GM19452 (cell line): ENCODE data around the gene PARP1.
"Not testable (repeated sequence)": the region's sequence is repeated elsewhere in the genome, so short reads cannot be mapped to it uniquely, and the experiment has no call there.

Experiments
- ATAC-seq: cut with Tn5 transposase; IDR thresholded peaks from one replicate; pipeline ENCODE4 v1.9.1; 2021; ENCODE audit not compliant: unreplicated experiment

PARP1 gene

DNA sequence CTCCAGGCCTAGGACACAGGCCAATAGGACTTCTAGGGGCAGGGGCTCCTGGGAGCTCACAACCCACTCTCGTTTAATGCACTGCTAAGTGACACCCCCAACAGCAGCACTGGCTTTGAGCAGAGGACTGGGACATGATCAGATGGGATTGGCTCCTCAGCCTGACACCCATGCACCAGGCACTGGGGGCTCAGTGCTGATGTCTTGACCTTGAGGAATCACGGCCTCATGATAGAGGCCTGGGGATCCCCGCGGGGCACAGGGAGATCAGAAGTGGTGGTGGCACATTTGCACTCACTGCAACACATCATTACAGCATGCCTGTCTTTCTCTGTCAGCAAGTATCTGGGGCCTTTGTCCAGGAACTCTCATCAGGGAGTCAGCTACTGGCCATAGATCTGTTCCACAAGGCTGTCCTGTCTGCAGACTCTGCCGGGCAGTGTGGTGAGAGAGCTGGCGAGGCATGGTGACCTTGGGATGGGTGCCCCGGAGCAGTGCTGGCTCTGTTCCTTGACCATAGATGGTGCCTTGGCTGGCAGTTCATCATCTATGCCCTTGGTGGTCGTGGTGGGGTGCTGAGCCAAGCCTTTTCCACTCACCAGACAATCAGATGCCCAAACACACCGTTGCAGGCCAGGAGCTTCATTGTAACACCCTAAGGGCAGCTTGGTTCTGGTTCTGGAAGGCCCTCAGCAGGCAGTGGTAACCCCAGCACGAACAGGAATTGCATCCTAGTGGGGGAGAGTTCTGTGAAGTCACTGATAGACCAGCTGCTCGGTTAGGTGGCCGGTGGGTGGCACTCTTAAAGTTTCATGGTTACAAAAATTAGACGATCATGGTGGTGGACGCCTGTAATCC, 22.2 kb upstream of the PARP1 start:
- ATAC-seq, result no peak

DNA sequence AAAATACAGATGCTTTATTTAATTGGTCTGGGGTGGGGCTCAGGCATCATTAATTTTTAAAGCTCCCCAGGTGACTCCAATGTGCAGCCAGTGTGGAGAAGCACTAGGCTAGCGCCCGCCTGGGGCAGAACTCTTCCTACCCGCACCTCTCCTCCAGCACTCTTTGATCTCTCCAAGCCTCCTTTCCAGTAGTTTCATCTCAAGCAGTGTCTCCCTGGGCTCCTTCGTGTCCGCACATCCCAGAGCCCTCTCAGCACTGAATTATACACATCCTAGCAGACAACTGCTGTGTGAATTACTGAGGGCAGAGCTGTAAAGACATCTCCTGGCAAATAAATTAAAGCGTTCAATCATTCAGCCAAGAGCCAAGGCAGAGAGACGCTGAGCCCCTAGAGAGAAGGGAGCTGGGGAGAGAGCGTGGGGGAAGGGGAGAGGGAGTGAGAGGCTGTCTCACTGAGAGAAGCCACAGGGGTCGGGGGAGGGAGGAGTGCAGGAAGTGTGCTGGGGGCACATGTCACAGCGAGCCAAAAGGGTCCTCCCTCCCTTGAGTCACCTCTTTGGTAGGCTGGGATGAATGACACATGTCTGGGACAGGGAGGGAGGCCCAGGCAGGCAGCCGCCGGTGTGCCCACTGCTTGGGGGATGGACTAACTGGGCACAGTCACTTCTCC, 21.0 kb upstream of the PARP1 start:
- ATAC-seq, result no peak

DNA sequence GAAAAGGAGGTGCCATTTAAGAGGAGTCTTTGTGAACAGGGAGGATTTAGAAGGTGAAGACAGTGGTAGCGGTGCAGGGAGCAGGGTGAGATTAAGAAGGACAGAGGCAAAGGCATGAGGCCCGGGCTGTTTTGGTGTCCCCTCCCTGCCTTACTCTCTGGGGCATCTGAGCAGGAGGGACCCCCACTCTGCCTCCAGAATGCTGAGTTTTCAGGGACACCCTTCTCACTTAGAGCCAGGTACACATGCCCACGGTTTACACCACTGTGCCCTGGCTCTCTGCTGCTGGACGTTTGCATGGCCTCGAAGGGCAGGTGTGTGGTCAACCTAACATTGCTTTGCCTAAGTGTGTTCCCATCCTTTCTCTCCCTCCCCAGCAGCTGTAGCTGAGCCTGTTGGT, 20.5 kb upstream of the PARP1 start:
- ATAC-seq, result no peak

- no peak for ATAC-seq
Observed at GRCh38 chr1:226427131-226427530, 19.2 kb upstream of the PARP1 start.

GRCh38 chr1:226426395-226426794, 18.5 kb upstream of the PARP1 start:
- ATAC-seq, result not testable (repeated sequence)

DNA sequence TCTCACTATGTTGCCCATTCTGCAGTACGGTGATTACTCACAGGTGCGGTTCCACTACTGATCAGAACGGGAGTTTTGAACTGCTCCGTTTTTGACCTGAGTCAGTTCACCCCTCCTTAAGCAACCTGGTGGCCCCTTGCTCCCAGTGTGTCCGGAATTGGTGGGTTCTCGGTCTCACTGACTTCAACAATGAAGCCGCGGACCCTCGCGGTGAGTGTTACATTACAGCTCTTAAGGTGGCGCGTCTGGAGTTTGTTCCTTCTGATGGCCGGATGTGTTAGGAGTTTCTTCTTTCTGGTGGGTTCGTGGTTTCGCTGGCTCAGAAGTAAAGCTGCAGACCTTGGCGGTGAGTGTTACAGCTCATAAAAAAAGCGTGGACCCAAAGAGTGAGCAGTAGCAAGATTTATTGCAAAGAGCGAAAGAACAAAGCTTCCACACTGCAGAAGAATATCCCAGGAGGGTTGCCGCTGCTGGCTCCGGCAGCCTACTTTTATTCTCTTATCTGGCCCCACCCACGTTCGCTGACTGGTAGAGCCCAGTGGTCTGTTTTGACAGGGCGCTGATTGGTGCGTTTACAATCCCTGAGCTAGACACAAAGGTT, 17.6 kb upstream of the PARP1 start:
- no peak for ATAC-seq

DNA sequence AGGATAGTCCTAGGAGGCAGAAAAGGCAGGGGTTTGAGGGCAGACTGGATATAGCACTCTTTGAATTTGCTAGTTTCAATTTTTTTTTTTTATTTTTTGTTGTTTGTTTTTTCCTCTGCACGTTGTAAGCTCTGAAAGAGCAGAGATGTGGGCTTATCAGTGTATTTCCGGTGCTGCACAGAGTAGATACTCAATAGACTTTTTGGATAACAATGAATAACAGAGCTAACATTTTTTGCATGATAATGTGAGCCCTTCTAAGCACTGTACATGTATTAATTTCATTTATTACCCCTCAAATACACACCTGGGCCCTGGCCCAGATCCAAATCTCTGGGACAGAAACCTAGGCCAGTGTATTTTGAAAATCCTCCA, 17.1 kb upstream of the PARP1 start:
- no peak for ATAC-seq

DNA sequence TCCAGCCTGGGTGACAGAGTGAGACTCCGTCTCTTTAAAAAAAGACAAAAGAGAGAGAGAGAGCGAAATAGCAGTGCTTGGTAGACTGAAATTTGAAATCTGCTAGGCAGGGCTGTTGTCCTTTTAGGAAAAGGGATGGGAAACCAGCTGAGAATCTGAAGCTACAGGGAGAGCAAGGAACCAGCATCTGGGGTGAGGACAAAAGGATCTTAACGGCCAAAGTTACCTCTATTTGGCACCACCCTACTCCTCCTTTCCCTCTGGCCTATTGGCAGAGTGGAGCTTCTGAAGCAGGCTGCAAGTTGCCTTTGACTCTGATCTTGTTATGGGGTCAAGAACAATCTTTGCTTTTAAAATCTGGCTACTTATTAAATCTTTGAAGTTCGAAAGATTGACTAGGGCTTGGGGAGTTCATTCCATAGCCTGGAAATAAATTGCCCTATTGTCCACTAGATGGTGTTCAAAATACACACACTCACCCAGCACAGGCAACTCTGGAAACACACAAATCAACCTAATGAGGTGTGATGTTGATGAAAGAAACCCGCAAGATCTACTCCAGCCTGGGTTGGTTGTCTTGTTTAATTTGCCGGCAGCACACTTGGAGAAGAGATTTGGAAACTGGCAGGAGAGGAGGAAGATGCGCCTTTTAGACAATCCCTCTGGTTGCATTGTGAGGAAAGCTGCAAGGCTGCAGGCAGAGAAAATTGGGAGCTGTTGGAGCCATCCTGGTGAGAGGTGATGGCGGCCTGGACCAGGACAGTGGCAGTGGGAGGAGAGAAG, 16.5 kb upstream of the PARP1 start:
- ATAC-seq, result no peak

DNA sequence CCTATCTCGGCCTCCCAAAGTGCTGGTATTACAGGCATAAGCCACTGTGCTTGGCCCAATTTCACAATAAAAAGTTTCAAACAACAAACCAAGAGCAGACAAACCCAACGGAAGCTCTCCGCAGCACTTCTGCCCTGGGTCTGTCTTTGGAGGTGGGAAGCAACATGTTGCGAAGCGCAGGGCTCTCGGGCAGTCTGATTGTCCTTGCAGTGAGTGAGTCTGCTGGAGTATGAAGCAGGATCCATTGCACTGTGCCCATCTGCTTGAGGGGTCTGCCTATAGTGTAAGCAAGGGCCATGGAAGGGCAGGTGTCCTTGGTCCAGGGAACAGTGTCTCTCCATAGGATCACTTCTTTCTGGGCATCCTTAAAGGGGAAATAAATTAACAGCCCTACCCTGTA, 14.6 kb upstream of the PARP1 start:
- ATAC-seq, result no peak

DNA sequence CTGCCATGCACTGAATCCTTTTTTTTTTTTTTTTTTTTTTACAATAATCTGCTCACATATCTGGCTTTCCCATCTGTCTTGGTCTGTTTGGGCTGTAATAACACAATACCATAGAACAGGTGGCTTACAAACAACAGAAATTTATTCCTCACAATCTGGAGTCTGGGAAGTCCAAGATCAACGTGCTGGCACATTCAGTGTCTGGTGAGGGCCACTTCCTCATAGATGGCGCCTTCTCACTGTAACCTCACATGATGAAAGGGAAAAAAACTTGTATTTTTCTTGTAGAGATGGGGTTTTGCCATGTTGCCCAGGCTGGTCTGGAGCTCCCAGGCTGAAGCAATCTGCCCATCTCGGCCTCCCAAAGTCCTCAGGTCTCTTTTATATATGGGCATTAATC, 13.0 kb upstream of the PARP1 start:
- ATAC-seq, result no peak

GRCh38 chr1:226420328-226420727, 12.4 kb upstream of the PARP1 start:
- no peak for ATAC-seq

DNA sequence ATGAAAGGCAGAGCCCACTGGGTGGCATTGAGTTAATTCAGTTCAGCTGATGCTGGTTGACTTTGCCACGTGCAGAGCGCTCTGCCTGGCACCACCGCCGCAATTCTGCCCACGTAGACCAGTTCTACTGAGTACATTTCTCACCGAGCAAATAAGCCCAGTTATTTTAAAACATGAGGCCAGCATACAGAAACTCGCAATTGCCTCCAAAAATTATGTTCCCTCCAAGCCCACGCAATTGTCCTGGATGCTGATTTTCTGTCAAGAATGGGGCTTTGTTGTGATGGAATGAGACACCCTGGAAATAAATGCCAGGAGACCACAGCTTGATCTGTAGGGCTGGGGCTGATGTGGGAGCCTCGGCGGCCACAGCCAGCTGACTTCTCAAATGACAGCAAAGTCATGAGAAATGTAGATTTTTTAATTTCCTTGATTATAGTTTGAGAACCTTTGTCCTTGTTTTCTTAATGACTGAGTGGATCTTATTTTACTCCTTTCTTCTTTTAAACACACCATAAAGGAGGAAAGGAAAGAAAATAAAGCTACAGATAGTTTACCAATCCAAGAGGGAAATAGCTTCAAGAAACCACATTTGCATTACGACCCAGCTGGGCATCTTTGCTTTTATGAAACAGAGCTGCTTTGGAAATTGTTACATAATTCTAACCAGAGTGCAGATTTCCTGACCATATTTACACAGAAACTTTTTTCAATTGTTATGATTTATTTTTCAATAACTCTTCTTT, 11.6 kb upstream of the PARP1 start:
- ATAC-seq, result no peak

- no peak for ATAC-seq
Observed at GRCh38 chr1:226417830-226418546, 10.1 kb upstream of the PARP1 start.

DNA sequence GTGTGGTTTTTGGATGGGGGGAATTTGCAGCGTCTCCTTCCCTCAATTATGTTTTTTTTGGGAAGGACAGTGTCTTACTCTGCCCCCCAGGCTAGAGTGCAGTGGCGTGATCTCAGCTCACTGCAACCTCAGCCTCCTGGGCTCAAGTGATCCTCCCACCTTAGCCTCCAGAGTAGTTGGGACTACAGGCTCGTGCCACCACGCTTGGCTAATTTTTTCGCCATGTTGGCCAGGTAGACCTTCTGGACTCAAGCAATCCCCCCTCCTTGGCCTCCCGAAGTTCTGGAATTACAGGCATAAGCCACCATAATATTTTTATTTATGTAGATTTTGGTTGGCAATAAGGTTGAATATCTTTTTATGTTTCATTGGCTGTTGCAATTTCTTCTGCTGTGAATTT, 9.5 kb upstream of the PARP1 start:
- no peak for ATAC-seq

GRCh38 chr1:226414098-226414698, 6.3 kb upstream of the PARP1 start:
- no peak for ATAC-seq

DNA sequence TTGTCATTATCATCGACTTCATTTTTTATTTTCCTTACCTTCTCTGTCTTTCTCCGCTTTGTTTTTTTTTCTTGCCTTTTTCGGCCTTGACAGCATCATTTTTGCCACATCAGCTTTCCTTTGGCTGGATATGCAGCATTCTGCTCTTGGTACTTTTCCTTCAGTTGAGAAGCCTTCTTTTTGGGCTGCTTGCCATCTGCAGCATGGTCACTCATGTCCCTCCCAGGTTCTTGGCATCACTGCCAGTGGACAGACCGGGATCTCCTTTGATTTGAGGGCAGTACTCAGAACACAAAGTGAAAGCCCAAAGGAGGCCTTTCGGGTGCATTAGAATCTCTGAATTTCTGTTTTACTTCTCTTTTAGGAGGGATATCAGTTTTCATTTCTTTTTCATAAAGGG, 3.7 kb upstream of the PARP1 start:
- no peak for ATAC-seq

GRCh38 chr1:226410958-226411357, 3.1 kb upstream of the PARP1 start:
- ATAC-seq, result no peak

DNA sequence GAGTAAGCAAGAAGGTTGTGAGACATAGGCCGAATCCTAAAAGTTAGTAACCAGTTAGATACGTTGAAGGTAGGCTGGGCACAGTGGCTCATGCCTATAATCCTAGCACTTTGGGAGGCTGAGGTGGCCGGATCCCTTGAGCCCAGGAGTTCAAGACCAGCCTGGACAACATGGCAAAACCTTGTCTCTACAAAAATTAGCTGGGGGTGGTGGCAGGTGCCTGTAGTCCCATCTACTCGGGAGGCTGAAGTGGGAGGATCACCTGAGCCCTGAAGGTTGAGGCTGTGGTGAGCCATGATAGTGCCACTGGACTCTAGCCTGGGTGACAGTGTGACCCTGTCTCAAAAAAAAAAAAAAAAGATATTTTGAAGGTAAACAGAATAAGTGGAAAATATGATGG, 1.5 kb upstream of the PARP1 start:
- no peak for ATAC-seq

DNA sequence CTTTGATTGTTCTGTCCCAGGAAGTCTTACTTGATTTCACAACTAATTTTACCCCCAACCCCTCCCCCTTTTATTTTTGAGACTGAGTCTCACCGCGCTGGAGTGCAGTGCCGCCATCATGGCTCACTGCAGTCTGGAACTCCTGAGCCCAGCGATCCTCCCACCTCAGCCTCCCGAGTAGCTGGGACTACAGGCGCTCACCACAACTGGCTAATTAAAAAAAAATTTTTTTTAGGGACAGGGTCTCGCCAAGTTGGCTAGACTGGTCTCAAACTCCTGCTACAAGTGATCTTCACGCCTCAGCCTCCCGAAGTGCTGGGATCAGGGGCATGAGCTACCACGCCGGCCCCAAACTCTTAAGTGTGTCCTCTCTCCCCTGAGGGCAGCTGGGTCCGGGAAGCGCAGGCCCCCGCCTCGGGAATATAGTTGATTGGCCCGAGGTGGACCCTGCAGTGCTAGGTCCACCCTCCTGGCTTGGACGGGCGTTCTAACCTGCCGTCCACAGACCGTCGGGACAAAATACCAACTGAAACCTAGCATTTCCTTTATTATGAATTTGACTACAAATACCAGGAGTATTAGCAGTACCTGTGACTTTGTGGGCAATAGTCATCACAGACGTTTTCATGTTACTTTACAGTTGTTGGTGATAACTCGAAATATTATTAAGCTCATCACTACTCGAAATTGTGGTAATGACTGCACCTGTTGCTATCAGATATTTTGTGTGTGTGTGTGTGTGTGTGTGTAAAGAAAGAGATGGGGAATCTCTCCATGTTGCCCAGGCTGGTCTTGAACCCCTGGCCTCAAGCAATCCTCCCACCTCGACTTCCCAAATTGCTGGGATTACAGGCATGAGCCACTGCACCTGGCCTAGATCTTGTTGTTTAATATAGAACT, 642 bp upstream of the PARP1 start:
- no peak for ATAC-seq
